ENCODE results near the gene PLD5.

PLD5 gene

DNA sequence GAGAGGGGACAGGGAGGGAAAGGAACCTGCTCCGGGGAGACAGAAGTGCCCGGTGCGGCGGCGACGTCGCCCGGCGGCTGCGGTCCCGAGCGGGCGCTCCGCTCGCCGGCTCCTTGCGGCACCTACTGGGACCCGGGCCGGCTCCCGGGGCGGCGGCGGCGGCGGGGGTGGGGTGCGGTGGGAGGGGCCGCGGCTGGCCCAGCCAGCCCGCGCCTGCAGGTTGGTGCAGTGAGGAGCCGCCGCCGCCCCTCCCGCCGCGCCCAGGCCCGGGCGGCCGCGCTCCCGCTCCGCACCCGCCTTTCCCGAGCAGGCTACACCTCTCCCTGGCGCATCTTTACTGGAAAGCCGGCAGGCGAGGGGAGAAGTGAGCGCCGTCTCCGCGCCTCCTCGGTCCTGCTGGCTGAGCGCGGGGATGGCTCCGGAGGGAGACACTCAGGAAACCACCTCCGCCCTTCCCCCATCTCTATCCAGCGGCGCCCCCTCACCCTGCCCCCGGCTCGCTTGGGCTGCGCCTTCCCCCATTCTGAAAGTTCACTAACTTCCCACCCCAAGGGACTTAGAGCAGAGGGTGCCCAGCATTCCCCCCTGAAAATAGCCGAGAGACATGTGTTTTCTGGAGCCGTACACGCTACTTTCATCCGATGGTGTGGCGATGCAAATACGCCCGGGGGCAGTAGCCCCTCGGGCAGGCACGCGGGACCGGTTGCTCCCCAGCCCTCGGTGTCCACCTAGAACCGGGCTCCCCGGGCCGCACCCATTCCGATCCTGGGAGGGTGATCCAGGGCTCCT is at the start of gene PLD5:
PLD5 (minus strand) TSS at position 127 of the 789 bp plus-strand sequence.
- no peak for DNase-seq

DNA sequence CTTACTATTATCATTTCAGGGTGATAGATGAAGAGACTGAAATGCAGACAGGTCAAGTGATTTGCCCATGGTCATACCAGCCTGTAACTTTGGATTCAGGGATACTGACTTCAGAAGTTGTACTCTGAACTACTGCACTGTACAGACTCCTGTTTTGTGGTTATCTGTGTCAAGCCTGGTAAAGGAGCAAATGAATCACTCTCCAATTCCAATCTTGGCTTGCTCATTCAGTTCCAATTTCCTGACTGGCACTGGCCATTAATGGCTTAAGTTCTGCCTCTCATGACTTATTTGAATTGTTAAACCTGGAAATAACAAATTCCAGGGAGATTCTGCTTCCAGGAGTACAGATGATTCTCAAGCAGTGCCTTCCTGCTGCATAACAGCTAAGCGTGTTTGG is 45.4 kb upstream of the PLD5 start:
- DNase-seq: no peak

DNA sequence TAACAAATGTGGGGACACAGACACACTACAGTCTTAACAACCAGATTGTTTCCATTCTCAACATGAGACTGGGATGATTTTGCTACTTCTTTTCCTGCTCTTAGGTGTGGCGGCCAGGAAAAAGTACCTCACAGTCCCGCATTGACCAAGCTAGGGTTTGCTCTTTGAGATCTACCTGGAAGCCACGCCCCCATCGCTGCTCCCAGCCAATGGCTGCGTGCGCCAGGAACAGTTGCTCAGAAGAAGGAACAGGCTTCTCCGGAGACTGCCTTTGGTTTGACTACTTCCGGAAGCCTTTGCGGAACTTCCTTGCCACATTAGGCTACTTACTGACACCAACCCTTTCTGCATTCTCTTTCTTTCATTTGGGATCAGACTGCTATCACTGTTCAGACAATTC is 44.2 kb upstream of the PLD5 start:
- DNase-seq: no peak

DNA sequence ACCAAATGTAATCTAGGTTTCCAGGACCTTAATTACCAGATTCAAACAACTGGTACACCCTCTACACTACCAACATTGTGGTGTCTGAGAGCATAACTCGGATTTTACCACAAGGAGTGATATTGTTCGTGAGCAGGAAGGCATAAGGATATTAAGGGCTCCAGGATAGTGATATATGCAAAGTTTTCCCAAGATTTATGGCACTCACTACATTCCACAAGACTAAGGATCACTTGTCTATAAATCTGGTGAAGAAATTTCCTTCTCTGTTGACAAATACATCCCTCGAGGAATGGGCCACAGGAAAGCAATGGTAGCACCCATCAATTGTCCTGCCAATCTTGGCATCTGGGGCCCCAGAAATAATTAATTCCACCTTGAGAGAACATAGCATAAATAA is 43.1 kb upstream of the PLD5 start:
- no peak for DNase-seq

DNA sequence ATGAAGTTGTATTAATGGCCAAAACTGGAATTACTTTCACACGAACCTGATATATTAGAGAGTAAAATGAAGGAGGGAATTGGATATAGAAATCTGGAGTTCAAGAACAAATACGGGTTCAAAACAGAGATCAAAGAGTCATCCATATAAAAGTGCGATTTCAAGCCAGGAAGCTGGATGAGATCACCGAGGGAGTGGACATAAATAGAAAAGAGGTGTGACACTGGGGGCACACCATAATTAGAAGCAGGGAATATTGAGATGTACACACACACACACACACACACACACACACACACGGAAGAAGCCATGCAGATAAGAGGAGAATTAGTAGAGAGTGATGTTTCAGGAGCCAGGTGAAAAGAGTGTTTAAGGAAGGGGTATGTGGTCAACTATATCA is 32.3 kb upstream of the PLD5 start:
- DNase-seq: no peak

DNA sequence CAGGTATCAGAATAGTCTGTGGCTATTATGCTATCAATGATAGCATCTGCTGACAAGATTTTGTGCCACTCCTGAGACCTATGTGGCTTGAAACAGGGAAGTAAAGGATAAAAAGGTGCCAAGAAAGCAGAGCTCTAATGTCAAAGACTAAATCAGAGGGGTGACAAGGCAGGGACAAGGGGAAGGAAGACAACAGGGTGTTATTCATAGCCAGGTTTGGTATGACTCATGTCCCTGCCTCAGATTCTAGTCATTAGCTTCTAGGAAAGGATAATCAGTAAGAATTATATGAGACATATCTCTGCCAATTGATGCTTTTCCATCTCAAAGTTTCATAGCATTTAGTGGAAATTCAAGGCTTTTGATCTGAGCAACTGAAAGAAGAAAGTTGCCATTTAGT is 31.8 kb upstream of the PLD5 start:
- DNase-seq: no peak

DNA sequence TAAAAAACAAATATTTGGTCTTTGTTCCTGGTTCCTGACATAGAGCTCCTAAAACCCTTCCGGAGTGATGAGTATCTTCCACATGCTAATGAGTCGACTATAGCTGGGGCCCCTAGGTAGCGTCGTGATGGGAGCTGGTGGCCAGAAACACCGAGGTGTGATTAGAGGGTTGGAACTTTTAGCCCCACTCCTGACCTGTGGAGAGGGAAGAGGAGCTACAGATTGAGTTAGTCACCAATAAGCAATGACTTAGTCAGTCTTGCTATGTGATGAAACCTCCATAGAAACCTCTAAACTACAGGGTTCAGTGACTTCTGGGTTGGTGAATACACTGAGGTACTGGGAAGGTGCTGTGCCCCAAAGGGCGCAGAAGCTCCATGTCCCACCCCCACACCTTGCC is 30.1 kb upstream of the PLD5 start:
- no peak for DNase-seq

DNA sequence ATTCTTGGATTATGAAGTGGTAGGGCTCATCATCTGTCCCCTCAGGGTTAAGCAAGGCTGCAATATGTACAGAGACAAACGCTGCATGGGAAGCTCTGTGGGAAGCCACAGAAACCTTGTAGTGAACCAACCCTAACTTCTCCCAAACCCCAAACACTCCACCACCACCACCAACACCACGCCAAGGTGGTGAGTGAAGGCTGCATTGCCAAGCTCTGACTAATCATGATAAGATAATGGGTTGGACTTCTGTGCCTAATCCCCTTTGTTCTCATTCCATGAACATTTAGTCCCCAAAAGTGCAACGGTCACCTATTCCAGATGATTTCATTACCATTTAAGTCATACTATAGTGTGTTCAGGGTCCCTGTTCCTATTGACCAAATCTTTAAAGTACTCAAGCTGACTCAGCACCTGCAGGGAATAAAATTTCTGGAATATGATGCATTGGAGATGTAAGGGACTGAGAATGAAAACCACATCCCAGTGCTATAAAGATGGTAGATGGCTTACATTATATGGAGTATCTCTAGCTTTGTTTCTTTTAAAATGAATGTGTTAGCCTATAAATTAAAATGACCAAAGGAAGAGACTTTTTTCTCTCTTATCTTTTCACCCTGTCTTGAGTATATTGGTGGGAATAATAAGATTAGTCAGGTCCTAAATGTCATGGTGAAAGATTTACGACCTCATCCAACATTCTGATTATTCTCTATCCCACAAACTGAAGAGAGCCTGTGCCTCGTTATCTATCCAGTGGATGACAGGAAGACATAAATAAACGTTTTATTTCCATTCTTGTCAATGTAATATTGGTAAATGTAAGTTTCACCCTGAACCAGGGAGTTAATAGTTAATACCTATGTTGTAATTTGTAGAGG is 22.6 kb upstream of the PLD5 start:
- no peak for DNase-seq

DNA sequence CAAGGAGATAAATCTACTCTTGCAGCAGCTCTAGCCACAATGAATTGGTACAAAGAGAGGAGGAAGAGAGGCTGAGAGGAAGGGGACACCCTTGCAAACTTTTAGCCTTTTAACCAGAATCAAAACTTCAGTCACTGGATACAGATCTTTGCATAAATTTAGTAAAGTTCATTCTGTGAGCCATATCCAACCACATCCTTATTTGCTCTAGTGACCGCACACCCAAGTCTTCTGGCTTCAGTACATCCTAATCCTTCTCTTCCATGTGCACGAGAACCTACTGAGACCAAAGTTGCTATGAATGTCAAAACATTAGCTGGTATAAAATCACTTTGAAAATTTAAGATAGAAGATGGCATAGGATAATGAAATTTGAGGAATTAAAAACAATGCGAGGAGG is 21.9 kb upstream of the PLD5 start:
- DNase-seq: no peak

DNA sequence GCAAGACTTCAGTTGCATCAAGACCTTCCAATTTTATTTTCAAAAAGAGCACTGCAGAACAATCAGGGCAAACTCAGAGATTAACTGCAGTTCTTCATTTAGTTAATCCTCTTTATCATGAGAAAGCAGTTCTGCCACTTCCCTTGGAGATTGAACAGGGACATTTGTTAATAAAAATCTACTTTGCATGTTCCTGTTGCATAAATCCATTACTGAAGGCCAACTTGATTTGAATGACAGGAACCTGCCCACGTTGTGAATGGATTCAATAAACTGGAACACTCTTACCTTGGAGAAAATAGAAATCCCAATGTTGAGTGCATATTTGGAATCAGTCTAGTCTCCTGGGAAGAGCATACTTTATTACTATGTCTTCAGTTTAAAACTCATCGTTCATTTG is 19.6 kb upstream of the PLD5 start:
- no peak for DNase-seq

DNA sequence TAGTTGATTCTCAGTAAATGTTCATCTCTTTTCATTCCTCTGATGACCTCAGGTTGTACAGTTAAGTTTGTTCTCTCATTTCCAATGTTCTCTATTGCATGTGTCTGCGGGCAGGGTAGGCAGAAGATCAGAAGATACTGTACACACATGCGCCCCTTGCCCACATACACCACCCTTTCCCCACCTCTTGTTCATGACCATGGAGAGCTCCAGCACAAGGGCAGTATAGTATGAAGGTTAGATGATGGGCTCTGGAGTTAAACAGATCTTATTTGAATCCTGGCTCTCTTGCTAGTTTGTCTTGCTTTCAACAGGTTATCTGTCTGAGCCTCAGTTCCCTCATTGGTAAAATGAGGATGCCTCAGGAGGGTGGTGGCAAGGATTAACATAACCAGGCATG is 17.8 kb upstream of the PLD5 start:
- no peak for DNase-seq

DNA sequence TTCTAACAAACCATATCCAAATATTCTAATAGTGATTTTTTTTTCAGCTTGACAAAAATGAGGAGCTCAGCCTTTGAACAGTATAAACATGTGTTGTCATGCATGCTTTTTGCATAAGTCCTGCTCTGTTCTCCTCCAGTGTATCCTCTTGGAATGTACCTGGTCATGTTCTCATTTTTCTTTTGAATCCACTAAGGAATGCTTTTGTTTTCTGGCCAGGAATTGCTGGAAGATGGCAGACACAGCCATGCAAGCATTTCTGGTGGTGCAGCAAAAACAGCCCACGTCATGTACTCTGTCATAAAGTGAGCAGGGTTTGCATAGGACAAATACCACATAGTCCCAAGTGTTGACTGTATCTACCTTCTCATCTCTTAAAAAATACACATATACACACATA is 11.5 kb upstream of the PLD5 start:
- no peak for DNase-seq

DNA sequence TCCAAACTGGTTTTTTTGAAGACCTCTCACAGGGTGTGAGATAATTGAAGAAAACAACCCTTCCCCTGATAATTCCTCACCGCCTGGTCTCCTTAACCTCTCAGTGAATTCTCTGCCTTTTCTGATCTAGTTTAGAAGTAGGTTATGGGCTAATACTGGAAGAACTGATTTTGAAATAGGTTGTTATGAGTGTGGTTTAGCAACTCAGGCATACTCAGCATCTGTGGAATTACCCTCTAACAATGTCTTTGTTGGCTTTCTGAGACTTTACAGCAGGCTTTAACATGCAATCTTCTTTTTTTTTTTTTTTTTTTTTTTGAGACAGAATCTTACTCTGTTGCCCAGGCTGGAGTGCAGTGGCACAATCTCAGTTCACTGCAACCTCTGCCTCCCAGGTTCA is 10.3 kb upstream of the PLD5 start:
- DNase-seq: no peak

DNA sequence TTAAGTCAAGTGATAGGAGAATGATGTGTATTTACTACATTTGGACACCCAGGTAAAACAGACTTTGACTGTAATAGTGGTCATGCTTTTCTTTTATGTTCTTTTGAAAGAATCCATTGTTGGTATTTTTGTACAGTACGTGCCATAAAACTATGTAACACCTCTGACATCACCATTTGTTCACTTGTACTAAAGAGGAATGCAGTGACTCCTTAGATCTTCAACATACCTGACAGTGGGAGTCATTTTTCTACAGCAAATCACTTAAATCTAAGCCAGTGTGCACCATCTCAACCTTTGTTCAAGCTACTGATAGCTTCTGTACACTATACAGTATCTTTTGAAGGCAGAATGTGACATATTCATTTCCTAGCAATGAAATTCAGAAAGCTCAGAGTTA is 6.3 kb upstream of the PLD5 start:
- no peak for DNase-seq

DNA sequence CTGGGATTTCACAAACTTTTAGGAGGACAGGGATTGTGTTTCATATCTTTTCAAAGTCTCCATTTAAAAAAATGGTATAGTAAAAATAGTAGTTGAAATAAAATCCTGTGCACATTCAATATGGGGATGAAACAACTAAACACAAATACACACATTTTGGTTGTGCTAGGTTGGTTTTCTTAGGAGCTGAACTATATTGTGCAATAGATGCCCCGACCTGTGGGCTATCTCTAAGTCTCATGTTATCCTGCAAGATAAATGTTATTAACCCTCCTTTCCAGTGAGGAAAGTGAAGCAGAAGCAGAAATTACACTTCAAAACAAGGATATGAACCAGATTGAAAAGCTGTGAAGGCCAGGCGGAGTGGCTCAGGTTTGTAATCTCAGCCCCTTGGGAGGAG is 1.3 kb upstream of the PLD5 start:
- no peak for DNase-seq

DNA sequence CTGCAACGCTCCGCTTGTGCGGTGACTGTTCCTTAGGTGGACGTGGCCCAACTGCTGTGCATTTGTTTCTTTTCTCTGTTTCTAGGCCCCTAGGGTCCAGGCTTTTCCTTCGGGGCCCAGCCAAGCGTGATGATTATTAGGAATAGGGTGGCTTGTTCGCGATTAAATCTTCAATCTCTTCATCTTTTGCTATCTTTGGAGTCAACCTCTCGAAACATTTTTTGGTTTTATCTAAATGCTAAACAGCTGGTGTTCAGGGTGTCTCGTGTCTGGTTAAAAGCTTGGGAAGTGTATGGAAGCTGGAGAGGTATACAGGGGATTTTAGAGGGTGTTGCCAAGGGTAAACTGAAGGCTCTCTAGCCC is 844 bp upstream of the PLD5 start:
- no peak for DNase-seq

DNA sequence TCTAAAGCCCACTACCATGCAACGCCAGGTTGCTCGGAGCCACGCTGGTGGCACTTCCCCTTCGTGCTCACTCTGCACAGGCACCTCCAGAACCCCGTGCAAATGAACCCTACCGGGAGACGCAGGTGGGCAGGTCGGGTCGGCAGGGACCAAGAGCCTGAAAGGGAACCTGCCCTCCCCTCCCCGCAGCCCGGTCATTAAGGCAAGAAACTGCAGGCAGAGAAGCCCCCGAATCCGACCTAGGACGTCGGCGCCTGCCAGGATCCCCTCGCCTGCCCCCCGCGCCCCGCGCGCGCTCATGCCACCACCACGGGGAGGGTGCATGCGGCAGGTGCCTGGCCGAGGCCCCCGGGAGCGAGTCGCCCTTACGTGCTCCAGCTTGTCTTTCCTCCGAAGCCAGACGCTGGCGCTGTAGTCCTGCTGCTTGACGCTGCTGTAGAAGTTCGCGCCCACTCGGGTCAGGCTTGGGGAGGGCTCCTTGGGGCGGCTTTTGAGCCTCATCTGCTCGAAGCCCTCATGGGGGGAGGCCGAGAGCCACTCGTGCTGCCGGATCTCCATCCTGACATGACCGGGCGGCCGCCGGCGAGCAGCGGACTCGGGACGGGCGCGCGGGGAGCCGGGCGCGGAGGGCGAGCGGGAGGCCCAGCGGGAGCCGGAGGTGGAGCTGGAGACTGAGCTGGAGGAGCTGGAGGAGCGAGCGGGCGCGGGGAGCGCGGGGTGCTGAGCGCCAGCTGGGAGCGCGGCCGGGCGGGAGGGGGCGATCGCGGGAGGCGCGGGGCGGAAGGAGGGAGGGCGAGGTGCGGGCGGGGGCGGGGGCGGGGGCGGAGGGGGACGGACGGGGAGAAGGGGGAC is 552 bp downstream of the PLD5 start:
- DNase-seq: no peak

DNA sequence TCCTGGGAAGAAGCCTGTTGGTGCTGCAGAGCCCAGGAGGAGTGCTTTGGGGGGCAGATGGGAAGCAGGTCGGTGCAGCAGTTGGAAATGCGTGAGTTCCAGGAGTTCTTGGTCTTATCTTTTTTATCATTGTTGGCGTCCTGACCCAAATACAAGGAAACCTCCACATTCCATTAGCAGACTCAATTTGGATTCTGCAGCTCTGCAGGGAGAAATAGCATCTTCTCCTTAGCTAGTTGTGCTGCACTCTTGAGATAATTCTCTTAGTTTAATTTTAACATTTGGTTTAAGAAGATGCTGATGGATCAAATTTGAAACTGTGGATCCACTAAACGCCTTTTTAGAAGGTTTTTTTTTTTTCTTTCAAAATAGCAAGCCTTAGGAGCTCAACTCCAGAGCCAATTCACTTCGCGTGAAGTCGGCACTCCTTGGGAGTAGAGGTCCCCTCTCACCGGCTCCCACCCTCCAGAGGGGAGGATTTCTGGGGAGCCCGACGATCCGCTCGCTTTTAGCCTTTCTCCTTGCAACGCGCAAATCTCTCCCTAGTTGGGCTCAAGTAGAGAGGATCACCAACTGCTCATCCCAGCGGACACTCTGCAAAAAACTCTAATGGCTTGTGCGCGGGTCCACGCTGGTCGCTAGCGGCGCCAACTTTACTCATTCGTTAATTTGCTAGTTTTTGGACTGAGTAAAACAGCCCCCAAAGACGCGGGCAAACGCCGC is 1.3 kb downstream of the PLD5 start:
- no peak for DNase-seq

DNA sequence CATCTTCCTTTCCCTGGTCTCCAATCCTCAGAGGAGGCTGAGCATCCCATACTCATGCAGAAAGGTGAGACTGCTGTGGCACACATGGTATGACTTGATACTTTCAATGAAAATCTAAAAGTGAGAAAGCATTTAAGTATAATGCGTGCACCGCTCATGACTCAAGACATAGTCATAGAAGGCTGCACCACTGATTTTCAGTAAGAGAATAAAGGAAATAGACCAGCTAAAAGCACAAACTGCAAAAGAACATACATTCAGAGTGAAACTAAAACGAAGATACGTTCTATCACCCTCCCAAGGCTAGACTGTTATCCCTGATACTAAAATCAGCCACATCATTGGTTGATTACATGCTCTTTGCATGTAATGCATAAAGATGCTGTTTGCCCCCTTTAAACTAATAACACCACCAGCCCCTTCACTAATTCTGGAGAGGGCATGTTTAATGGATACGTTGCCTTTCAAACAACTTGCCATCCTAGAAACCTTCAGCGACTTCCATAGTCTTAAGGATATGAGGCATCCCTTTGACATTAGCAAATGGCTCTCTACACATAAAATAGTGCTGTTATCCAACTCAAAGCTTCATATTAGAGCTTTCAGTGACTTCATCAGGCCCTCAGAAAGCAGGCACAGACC is 2.1 kb downstream of the PLD5 start:
- DNase-seq: no peak

DNA sequence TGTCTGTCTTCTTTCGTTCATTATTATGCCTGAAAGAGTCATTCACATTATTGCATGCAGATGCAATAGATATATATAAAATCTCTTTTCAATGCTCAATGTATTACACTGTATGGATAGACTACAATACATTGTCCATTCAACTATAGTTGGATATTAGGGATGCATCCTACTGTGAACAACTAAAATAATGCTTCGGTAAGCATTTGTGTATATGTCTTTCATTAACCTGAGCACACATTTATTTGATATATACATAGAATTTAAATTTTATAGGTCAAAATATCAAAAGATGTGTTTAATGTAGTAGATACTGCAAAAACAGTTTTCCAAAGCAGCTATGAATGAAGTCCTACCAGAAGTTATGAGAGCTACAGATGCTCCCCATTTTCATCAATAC is 8.9 kb downstream of the PLD5 start:
- no peak for DNase-seq

DNA sequence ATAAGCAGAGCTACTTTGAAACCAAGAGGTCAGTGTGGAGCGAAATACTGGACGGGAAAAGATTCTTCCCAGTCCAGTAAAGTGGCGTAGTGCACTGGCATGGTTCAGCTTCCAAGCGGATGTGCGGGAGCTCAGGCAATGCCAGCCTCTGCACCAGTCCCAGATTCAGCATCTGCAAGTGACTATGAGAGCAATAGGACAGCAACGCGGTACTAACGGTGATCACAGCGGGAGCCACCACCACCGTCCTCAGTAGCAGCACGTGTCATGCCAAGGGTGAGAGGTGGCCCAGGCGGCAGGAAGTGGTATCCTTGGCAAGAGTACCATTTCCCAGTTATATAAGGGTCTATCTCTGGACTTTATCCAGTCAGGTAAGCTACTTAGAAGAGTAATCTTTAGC is 17.8 kb downstream of the PLD5 start:
- no peak for DNase-seq

DNA sequence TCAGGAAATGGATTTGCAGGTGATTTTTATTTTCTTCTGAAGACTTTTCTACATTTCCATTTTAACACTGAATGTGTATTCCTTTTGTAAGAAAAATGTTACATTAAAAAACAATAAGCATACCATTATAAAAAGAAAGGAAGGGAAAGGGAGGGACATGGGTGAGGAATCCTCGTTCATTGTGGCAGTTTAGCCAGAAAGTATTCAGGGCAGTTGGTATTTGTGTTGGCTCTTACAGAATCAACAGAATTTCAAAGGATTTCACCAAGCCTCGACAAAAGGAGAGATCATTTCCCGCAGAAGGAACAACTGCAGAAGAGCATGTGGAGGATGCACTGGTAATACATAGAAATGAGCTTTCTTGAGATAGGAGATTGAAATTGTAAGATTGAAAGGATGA is 35.0 kb downstream of the PLD5 start:
- no peak for DNase-seq

Data from GDM1 (cell line).